Measurements from ENCODE around the gene SARDH.

SARDH gene

DNA sequence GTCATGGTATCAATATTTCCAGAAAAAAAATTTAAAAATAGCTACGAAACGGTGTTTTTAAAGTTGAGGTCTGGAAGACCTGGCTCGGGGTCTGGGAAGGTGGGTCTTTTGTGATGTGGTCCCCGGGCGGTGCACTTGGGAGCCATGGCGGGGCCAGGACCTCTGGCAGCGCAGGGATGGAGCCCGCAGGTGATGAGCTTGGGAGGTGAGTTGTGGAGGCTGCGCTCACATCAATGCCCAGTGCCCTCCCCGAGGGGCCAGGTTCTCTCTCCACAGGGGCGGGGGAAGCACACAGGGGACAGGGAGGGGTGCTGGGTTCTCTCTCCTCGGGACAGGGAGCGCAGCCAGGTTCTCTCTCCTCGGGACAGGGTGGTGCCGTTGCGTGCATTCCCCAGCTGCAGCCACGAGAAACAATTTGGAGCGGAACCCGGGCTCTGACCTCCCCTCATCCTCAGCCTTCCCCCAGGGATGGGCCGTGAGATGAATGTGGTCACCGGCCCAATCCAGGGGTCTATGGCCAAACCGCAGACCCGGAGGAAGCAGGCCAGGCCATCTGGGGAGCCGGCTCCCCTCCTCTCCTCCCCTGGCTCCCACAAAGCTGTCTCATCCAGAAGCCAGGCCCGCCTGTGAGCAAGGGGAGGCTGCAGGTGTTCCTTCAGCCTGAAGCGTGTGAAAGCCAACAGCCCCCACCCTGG lies 76.2 kb downstream of the SARDH start:
- DNase-seq = no peak

GRCh38 chr9:133659516-133659915 lies 78.6 kb downstream of the SARDH start:
- DNase-seq = no peak

DNA sequence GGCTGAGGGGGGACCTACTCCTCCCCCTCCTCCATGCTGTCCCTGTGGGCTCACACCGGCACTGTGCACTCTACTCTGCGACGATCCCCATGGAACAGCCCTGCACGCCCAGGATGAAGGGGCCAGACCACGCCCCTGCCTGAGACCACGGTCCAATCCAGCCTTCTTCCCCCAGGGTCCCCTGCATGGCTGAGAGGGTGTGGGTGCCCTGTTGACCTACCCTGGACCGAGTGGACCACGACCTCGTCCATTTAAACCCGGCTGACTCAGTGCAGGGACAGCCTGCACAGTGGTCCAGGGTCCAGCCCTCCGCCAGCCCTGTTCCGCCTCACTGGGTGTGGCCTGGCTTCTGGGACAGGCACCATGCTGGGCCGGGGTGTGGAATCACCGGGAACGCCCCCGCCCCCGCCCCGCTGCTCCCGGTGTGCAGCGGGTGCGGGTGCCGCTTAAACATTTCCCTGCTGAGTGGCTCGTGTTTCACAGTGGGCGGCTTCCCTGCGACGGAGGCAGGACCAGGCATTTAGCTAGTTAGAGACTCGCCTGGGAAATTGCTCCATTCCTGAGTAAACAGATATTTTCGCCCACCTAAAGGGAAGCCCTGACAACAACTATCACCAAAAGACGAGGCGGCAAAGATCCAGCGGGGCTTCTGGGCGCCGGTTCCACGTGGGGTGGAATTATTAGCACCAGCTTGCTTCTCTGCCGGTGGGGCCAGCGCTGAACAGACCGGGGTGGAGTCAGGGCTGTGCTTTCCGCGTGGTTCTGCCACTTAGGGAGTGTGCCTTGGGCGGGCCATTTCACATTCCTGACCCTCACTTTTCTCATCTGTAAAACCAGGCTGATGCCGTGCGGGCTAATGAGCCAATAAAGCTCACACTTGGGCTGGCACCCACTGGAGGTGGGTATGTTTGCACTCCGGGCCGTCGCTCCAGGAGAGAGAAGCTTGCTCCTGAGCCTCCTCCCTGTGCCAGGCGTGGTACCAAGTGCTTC lies 79.4 kb downstream of the SARDH start:
- no peak for DNase-seq

- DNase-seq = no peak
Measured at GRCh38 chr9:133657120-133657661, 81.0 kb downstream of the SARDH start.

DNA sequence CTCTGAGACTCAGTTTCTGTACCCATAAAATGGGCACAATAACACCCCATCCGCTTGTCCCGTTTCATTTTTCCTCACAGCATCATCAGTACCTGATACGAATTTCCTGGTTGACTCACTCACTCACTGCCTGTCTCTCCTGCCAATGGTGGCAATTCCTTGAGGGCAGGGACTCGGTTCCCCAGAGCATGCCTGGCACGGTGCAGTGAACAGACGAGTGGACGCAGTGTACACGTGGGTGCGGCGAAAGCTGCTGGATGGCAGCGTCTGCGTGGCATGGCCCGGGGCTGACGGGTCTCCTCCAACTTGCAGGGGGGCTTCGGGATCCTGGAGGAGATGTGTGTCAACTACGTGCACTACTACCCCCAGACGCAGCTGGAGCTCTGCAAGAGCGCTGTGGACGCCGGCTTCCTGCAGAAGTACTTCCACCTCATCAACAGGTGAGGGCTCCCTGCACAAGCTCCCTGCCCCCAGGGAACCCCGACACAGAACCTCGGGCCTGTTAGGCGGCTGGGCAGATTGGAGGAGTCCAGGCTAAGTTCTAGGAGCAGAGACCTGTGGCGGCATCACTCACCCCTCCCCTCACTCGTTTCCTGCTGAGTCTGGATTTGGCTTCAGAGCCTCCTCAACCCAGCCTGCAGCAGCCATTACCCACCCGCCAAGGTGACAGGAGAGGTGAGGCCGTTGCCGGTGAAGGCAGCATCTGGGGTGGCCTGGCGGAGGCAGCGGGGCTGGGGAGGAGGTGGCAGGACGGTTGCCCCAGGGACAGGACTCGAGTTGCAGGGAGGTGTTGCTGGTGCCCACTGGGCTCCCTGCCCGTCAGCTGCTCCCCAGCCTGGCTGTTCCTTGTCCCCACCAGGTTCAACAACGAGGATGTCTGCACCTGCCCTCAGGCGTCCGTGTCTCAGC lies 81.7 kb downstream of the SARDH start:
- DNase-seq = no peak

- no peak for DNase-seq
Measured at GRCh38 chr9:133655701-133656100, 82.5 kb downstream of the SARDH start.

DNA sequence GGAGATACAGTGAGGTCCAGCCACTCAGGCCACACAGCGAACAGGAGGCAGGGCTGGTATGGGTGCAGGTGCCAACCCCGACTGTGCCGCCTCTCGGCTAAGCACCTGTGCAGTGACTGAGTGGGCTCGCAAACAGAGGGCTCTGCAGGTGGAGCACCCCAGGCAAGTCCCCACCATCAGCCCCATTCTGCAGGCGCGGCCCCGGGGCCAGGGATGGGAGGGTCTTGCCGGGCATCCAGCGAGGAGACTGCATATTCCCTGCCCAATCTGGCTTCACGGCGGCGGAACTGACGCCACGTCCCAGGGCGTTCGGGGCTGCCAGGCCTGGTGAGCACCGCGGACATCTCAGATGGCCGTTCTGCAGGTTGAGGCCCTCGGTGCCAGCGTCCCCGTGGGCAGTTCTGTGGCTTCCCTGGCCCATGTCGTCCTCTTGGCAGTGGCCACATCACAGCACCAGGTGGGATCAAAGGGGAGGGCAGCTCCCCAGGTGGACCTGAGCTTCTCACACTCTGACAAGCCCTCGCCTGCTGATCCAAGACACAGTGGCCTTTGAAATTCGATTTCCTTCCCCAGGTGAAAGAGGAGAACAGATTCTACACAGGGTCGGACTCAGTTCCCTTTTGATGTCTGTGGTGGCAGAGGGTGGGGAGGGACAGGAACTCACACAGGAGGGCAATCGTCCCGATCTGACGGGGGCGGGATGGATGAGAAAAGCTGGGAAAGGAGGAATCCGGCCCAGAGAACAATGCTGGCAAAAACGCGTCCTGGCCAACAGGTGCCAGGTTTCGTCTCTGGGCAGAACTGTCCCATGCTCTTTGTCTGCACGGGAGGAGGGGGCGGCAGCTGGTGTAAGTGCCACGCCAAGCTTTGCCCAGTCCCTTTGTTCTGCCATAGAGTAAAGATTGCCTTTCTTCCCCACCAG lies 83.2 kb downstream of the SARDH start:
- DNase-seq = no peak

GRCh38 chr9:133653638-133654037 lies 84.5 kb downstream of the SARDH start:
- no peak for DNase-seq

DNA sequence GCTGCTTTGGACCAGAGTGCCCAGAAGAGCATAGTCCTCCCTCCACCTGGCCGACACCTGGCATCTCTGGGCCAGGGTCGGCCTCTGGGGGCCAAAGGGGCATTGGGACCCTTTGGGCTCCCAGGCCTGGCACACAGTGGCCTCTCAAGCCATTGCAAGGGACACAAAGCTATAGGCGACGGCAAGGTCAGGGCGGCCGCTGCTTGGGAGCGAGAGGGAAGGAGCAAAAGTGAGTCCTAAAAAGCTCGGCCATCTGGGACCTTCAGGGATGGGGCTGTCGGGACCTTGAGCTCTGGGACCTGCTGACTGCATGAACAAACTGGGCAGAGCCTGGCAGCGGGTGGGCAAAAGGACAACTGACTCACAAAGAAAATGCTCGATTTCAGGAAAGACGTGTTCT lies 88.1 kb downstream of the SARDH start:
- DNase-seq = no peak

- no peak for DNase-seq
Measured at GRCh38 chr9:133649194-133649593, 89.0 kb downstream of the SARDH start.

GRCh38 chr9:133647765-133648469 lies 90.2 kb downstream of the SARDH start:
- no peak for DNase-seq

DNA sequence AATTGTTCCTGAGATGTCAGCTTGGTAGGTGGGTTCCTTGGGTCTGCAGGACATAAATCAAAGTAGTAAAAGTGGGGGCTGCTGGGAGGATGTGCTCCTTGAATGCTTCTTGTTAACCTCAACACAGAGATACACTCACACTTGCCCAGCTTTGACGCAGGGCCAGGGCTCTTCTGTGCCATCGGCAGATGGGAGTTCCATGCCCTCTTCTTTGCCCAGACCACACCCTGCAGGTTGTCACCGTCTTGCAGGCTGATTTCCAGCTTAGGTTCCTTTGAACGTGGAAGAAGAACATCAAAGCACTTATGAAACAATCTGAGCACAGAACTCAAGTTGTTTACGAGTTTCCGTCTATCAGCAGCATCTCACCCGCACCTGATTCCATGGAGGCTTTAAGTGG lies 91.0 kb downstream of the SARDH start:
- DNase-seq = no peak

DNA sequence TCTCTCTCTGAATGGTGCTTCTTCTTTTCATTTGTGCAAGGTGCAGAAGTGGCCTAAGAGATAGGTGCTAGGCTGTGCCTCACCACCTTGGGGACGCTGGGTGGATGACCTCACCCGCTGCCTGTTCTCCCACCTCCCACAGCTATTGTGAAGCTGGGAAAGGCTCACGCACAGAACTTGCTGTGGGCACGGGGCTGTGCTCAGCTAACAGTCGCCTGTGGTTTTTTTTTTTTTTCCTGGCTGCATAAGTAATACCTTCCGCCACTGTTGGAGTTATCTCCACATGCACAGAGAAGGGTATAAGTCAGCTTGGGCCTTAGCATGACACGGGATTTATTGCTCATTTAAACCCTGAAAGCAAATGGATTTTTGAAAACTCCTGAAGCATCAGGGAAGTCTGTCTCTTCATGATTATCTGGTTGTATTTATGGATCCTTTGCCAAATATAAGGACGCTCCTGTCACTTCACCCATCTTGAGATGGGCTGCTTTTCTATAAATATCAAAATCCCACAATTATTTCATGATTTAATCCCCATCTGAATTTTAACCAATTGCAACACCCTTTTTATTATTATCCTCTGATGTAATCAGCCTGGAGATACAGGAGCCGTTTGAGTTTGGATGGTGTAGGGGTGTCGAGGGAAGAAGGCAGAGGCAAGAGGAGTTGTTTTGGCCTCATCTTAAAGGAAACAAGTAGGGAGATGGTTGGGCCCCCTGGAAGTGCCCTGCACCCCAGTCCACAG lies 93.0 kb downstream of the SARDH start:
- no peak for DNase-seq

- DNase-seq = no peak
Measured at GRCh38 chr9:133643978-133644760, 94.0 kb downstream of the SARDH start.

DNA sequence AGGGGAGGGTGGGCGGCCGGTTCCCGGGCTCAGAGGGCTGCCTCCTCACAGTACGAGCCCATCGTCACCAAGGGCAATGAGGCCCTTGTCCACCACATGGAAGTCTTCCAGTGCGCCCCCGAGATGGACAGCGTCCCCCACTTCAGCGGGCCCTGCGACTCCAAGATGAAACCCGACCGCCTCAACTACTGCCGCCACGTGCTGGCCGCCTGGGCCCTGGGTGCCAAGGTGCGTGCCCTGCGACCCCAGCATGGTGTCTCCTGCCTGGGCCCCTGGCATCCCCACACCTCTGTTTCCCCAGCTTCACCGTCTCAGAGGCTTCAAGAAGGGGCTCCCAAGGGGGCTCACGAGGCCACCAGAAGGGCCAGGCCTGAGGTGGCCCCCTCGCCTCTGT lies 94.8 kb downstream of the SARDH start:
- DNase-seq = no peak

GRCh38 chr9:133642708-133643361 lies 95.3 kb downstream of the SARDH start:
- no peak for DNase-seq

GRCh38 chr9:133641861-133642595 lies 96.1 kb downstream of the SARDH start:
- DNase-seq = no peak

GRCh38 chr9:133641396-133641655 lies 96.8 kb downstream of the SARDH start:
- no peak for DNase-seq

Data from GF-D8 (cell line).